ENCODE data around the gene CLIP2.
"Not testable (repeated sequence)": the region's sequence is repeated elsewhere in the genome, so short reads cannot be mapped to it uniquely, and the experiment has no call there.

CLIP2 gene

DNA sequence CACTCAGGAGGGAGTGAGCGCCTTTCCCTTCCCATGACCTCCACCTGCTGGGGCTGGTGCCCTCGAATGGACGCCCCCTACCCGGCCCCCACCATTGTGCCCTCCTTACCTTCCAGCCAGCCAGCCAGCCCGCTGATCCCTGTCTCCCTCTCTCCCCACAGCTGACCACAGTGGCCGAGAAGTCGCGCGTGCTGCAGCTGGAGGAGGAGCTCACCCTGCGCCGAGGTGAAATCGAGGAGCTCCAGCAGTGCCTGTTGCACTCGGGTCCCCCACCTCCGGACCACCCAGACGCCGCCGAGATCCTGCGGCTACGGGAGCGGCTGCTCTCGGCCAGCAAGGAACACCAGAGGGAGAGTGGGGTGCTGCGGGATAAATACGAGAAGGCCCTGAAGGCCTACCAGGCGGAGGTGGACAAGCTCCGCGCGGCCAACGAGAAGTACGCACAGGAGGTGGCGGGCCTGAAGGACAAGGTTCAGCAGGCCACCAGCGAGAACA lies 86.6 kb downstream of the CLIP2 start:
- no peak for DNase-seq (ENCODE audit: extremely low spot score)
- TF ChIP-seq CTCF (IDR thresholded peaks at IDR 0.05; ENCODE audit: control extremely low read depth, extremely low read depth, low read depth, missing control alignments): no peak
- ChIA-PET CTCF (interaction anchor here (0.7 to 3.3 kb wide), 5 partner anchors 11 to 169 kb away, joined by 3 to 14 read pairs (median 5); no protein-coding TSS in a partner anchor), POLR2A (interaction anchor here (0.6 kb wide), 2 partner anchors 80 to 649 kb away, joined by 3 to 6 read pairs; no protein-coding TSS in a partner anchor)

DNA sequence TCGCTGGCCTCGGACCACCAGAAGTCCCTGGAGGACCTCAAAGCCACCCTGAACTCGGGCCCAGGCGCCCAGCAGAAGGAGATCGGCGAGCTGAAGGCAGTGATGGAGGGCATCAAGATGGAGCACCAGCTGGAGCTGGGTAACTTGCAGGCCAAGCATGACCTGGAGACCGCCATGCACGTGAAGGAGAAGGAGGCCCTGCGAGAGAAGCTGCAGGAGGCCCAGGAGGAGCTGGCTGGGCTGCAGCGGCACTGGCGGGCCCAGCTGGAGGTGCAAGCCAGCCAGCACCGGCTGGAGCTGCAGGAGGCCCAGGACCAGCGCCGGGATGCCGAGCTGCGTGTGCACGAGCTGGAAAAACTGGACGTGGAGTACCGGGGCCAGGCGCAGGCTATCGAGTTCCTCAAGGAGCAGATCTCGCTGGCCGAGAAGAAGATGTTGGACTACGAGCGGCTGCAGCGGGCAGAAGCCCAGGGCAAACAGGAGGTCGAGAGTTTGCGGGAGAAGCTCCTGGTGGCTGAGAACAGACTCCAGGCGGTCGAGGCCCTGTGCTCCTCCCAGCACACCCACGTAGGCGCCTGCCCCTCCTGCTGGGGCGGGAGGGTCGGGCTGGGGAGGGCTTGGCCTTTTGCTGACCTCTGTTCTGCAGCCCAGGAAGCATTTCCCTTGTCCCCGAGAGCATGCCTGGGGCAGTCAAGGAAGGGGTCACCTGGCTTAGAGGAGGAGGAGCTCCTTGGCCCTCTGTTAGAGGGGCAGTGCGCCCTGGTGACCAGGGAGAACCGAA lies 87.2 kb downstream of the CLIP2 start:
- CTCF ChIA-PET: interaction anchor here (0.7 to 3.3 kb wide), 5 partner anchors 12 to 170 kb away, joined by 3 to 14 read pairs (median 5); no protein-coding TSS in a partner anchor

DNA sequence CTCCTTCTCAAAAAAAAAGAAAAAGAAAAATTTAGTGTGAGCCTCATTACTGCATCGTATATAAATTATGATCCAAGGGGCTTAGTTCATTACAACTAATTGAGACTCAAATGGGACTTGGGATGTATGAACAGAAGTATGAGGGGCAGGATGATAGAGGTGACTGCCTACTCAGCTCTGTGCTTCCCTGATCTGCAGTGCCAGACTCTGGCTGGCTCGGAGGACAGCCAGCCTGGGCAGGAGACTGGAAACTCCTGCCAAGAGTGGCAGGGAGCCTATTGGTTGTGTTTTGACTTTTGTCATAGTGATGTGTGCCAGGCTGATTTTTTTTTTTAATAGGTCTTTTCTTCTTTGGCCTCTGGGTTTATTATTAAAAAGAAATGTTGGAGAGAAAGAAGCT lies 90.7 kb downstream of the CLIP2 start:
- no peak for TF ChIP-seq CTCF (IDR thresholded peaks at IDR 0.05; ENCODE audit: control extremely low read depth, extremely low read depth, low read depth, missing control alignments)
- no peak for DNase-seq (ENCODE audit: extremely low spot score)
- POLR2A ChIA-PET: no interaction called here
- CTCF ChIA-PET: interaction anchor here (1.1 to 1.9 kb wide), 2 partner anchors 9 to 21 kb away, joined by 3 to 6 read pairs; no protein-coding TSS in a partner anchor

More for the DNA sequence above, 87.2 kb downstream of the CLIP2 start:
- no peak for TF ChIP-seq CTCF (IDR thresholded peaks at IDR 0.05; ENCODE audit: control extremely low read depth, extremely low read depth, low read depth, missing control alignments)
- DNase-seq (ENCODE audit: extremely low spot score): no peak
- POLR2A ChIA-PET: interaction anchor here (0.6 kb wide), 1 partner anchor 81 kb away, joined by 3 read pairs; no protein-coding TSS in a partner anchor

- ChIA-PET POLR2A (no interaction called here), CTCF (interaction anchor here (0.8 to 1.9 kb wide), 4 partner anchors 8 to 20 kb away, joined by 3 to 6 read pairs (median 4); no protein-coding TSS in a partner anchor)
- no peak for DNase-seq (ENCODE audit: extremely low spot score)
- TF ChIP-seq CTCF (IDR thresholded peaks at IDR 0.05; ENCODE audit: control extremely low read depth, extremely low read depth, low read depth, missing control alignments): no peak
Observed at GRCh38 chr7:74380720-74381119, 91.5 kb downstream of the CLIP2 start.

- CTCF ChIA-PET; DNase-seq (ENCODE audit: extremely low spot score); POLR2A ChIA-PET: not testable (repeated sequence)
Observed at GRCh38 chr7:74384086-74384485, 94.9 kb downstream of the CLIP2 start.

DNA sequence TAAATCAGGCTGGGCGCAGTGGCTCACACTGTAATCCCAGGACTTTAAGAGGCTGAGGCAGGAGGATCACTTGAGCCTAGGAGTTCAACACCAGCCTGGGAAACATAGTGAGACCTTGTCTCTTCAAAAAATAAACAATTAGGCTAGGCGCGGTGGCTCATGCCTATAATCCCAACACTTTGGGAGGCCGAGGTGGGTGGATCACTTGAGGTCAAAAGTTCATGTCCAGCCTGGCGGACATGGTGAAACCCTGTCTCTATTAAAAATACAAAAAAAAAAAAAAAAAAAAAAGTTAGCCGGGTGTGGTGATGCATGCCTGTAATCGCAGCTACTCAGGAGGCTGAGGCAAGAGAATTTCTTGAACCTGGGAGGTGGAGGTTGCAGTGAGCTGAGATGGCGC lies 95.6 kb downstream of the CLIP2 start:
- CTCF ChIA-PET: interaction anchor here (1.5 to 2.2 kb wide), 2 partner anchors 13 to 178 kb away, joined by 3 to 9 read pairs; no protein-coding TSS in a partner anchor
- DNase-seq (ENCODE audit: extremely low spot score); POLR2A ChIA-PET: not testable (repeated sequence)

DNA sequence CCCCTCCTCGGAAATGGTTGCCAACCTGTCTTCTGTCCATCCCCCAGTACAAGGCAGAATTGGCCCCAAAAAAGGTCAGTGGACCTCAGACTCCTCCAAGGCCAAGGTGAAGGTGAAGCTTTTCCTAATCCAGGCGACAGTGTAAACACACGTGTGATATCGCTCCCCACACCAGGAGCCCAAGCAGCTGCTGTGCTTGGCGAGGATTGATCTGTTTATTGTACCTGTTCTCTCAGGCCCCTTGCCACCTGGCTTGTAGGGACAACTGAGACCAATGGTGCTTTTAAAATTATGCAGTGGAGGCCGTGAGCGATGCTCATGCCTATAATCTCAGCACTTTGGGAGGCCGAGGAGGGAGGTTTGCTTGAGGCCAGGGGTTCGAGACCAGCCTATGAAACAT lies 98.4 kb downstream of the CLIP2 start:
- no peak for TF ChIP-seq CTCF (IDR thresholded peaks at IDR 0.05; ENCODE audit: control extremely low read depth, extremely low read depth, low read depth, missing control alignments)
- DNase-seq (ENCODE audit: extremely low spot score): no peak
- POLR2A ChIA-PET: no interaction called here
- CTCF ChIA-PET: interaction anchor here (1.7 to 5.7 kb wide), 3 partner anchors 11 to 14 kb away, joined by 7 to 65 read pairs (median 8); no protein-coding TSS in a partner anchor

All from GM10248 (cell line).